H1 (cell line): ENCODE data around the gene CELSR1. TPM values are rescaled to one million over a fixed set of nuclear protein-coding genes. Genes with fewer than 3 reads are reported as not detected.

Experiments used
- RXRA ChIP-seq: IDR thresholded peaks from 2 replicates; pipeline ENCODE4 v1.6.1; 2011; ENCODE audit warnings: low read depth, mild to moderate bottlenecking, low read length, moderate library complexity; ENCODE audit not compliant: insufficient read depth
- SAP30 ChIP-seq: fragments of 300-600 bp; sonication (generic); IDR thresholded peaks from 2 replicates; pipeline ENCODE4 v1.7.1; 2012; ENCODE audit warnings: low read length, moderate library complexity, mild to moderate bottlenecking, inconsistent platforms; ENCODE audit not compliant: insufficient read depth, insufficient replicate concordance
- SP1 ChIP-seq: IDR thresholded peaks from 2 replicates; pipeline ENCODE4 v1.6.1; 2011; ENCODE audit warnings: low read depth, low read length
- TEAD4 ChIP-seq: IDR thresholded peaks from 2 replicates; pipeline ENCODE4 v1.6.1; 2012; ENCODE audit warnings: low read depth, low read length, inconsistent platforms, mixed read lengths
- polyA plus RNA-seq, 7 experiments: library from polyadenylated mRNA; depleted of rRNA in 3 of 7; stranded (reverse) in 5 of 7; unstranded in 2 of 7; fragments of >200 nt in 5 of 7; fragments of 200-250 nt in 2 of 7; gene quantifications; 1 replicate in 5 of 7; 2 replicates in 1 of 7; 4 replicates in 1 of 7; pipeline versions ENCODE4 v1.2.1 to v1.2.3, GENCODE V29; 2011 to 2013; ENCODE audit warnings: missing spikeins in 2 of 7, mixed read lengths in 2 of 7
- total RNA-seq: library from RNA; stranded (reverse); fragmentation: NEBNext Ultra II Directional; extraction: Animal tissue kit (Norgen Biotek cat#: 25700); gene quantifications from 2 replicates; pipeline ENCODE4 v1.2.1, GENCODE V29; 2021
- TF ChIP-seq, protein P1 (sequence below): fragments of 300-600 bp; sonication (generic); IDR thresholded peaks from 2 replicates; pipeline ENCODE4 v1.7.1; 2012; ENCODE audit warnings: low read length, moderate library complexity, mild to moderate bottlenecking, inconsistent platforms; ENCODE audit not compliant: insufficient replicate concordance

CELSR1 gene
- total and polyA plus RNA-seq, 2 of the 8 experiments (the other 6 are each of a cell fraction or from before 2014, with no cell fraction given): 9.0 to 12.4 TPM

DNA sequence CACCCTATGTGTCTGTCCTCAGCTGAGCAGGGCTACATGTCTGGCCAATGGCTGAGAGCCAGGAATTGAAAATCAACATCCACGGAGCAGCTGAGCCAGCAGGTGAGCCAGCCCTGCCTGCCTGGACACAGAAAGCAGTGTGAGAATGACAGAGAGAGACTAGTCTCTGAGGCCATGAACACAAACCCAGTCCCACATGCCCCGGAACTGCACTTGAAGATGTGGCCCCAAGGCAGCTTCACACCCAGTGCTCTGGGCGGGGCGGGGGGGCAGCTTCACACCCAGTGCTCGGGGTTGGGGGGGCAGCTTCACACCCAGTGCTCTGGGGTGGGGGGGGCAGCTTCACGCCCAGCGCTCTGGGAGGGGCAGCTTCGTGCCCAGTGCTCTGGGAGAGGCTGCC is 164.3 kb downstream of the CELSR1 start (continued):
- TF ChIP-seq, protein P1, sequence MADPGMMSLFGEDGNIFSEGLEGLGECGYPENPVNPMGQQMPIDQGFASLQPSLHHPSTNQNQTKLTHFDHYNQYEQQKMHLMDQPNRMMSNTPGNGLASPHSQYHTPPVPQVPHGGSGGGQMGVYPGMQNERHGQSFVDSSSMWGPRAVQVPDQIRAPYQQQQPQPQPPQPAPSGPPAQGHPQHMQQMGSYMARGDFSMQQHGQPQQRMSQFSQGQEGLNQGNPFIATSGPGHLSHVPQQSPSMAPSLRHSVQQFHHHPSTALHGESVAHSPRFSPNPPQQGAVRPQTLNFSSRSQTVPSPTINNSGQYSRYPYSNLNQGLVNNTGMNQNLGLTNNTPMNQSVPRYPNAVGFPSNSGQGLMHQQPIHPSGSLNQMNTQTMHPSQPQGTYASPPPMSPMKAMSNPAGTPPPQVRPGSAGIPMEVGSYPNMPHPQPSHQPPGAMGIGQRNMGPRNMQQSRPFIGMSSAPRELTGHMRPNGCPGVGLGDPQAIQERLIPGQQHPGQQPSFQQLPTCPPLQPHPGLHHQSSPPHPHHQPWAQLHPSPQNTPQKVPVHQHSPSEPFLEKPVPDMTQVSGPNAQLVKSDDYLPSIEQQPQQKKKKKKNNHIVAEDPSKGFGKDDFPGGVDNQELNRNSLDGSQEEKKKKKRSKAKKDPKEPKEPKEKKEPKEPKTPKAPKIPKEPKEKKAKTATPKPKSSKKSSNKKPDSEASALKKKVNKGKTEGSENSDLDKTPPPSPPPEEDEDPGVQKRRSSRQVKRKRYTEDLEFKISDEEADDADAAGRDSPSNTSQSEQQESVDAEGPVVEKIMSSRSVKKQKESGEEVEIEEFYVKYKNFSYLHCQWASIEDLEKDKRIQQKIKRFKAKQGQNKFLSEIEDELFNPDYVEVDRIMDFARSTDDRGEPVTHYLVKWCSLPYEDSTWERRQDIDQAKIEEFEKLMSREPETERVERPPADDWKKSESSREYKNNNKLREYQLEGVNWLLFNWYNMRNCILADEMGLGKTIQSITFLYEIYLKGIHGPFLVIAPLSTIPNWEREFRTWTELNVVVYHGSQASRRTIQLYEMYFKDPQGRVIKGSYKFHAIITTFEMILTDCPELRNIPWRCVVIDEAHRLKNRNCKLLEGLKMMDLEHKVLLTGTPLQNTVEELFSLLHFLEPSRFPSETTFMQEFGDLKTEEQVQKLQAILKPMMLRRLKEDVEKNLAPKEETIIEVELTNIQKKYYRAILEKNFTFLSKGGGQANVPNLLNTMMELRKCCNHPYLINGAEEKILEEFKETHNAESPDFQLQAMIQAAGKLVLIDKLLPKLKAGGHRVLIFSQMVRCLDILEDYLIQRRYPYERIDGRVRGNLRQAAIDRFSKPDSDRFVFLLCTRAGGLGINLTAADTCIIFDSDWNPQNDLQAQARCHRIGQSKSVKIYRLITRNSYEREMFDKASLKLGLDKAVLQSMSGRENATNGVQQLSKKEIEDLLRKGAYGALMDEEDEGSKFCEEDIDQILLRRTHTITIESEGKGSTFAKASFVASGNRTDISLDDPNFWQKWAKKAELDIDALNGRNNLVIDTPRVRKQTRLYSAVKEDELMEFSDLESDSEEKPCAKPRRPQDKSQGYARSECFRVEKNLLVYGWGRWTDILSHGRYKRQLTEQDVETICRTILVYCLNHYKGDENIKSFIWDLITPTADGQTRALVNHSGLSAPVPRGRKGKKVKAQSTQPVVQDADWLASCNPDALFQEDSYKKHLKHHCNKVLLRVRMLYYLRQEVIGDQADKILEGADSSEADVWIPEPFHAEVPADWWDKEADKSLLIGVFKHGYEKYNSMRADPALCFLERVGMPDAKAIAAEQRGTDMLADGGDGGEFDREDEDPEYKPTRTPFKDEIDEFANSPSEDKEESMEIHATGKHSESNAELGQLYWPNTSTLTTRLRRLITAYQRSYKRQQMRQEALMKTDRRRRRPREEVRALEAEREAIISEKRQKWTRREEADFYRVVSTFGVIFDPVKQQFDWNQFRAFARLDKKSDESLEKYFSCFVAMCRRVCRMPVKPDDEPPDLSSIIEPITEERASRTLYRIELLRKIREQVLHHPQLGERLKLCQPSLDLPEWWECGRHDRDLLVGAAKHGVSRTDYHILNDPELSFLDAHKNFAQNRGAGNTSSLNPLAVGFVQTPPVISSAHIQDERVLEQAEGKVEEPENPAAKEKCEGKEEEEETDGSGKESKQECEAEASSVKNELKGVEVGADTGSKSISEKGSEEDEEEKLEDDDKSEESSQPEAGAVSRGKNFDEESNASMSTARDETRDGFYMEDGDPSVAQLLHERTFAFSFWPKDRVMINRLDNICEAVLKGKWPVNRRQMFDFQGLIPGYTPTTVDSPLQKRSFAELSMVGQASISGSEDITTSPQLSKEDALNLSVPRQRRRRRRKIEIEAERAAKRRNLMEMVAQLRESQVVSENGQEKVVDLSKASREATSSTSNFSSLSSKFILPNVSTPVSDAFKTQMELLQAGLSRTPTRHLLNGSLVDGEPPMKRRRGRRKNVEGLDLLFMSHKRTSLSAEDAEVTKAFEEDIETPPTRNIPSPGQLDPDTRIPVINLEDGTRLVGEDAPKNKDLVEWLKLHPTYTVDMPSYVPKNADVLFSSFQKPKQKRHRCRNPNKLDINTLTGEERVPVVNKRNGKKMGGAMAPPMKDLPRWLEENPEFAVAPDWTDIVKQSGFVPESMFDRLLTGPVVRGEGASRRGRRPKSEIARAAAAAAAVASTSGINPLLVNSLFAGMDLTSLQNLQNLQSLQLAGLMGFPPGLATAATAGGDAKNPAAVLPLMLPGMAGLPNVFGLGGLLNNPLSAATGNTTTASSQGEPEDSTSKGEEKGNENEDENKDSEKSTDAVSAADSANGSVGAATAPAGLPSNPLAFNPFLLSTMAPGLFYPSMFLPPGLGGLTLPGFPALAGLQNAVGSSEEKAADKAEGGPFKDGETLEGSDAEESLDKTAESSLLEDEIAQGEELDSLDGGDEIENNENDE: no peak
- TF ChIP-seq SP1: no peak
- TF ChIP-seq TEAD4: no peak
- TF ChIP-seq SAP30: no peak
- TF ChIP-seq RXRA: no peak
